ENCODE measurements around the gene MPRIP.
"Not testable (repeated sequence)": the region's sequence is repeated elsewhere in the genome, so short reads cannot be mapped to it uniquely, and the experiment has no call there.

The MPRIP gene

DNA sequence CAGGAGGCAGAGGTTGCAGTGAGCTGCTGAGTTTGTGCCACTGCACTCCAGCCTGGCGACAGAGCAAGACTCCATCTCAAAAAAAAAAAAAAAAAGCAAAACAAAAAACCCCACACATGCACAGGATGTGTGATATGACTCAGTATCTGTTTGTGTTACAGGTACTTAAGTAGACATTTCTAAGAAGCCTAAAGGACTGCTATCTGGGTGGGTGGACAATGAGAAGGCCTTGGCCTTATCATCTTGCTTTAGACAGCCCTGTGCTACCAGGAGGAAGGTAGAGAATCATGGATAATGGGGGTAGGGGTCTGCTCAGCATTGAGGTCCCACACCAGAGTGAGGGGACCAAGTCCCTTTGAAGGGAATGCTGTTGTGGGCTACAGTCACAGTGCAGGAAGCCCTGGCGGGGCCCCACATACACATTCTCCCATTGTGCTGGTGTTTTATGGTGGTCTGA is 137.1 kb downstream of the MPRIP start:
- Histone ChIP-seq H3K4me1 (ENCODE audit: control insufficient read depth, insufficient read depth, low read length, unreplicated experiment) (no peaks in the 10 kb centered on the region), H3K27ac (ENCODE audit: low read depth, low read length) (no peak overlapping the region), H3K27me3 (ENCODE audit: insufficient read depth, low read length) (no peaks in the 10 kb centered on the region), H3K36me3 (ENCODE audit: insufficient read depth, low read length) (peaks cover 36% of the 10 kb centered on the region; the same call in 1 of the 2 replicates), H3K79me2 (ENCODE audit: control insufficient read depth, insufficient read depth, low read length, unreplicated experiment) (no peaks in the 10 kb centered on the region), H3K4me3 (ENCODE audit: low read depth, low read length) (no peak overlapping the region), H2AFZ (ENCODE audit: low read length, unreplicated experiment) (no peak overlapping the region)

DNA sequence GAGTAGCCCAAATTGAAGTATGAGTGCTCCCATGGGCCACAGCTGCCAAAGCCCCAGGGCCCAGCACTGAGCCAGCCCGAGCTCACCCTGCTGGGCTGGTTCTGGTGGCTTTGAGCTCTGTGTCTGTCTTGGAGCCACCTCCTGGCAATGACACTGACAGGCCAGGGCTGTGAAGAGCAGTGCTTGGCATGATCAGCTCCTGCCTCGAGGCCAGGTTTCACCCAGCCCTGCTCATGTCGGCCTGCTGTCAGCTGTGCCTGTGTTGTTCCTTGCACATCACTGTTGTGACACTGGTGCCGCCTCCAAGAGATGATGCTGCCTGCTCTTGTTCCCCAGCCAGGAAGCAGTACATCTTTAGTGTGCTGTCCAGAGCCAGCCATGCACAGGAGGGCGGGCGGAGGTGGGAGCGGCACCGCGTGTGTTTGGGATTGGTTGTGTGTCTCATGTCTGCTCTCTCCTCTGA is 137.9 kb downstream of the MPRIP start:
- Histone ChIP-seq H2AFZ (ENCODE audit: low read length, unreplicated experiment) (no peak overlapping the region), H3K4me3 (ENCODE audit: low read depth, low read length) (no peak overlapping the region), H3K36me3 (ENCODE audit: insufficient read depth, low read length) (peaks cover 38% of the 10 kb centered on the region; the same call in 1 of the 2 replicates), H3K27ac (ENCODE audit: low read depth, low read length) (no peak overlapping the region), H3K79me2 (ENCODE audit: control insufficient read depth, insufficient read depth, low read length, unreplicated experiment) (no peaks in the 10 kb centered on the region), H3K4me1 (ENCODE audit: control insufficient read depth, insufficient read depth, low read length, unreplicated experiment) (no peaks in the 10 kb centered on the region), H3K27me3 (ENCODE audit: insufficient read depth, low read length) (no peaks in the 10 kb centered on the region)

DNA sequence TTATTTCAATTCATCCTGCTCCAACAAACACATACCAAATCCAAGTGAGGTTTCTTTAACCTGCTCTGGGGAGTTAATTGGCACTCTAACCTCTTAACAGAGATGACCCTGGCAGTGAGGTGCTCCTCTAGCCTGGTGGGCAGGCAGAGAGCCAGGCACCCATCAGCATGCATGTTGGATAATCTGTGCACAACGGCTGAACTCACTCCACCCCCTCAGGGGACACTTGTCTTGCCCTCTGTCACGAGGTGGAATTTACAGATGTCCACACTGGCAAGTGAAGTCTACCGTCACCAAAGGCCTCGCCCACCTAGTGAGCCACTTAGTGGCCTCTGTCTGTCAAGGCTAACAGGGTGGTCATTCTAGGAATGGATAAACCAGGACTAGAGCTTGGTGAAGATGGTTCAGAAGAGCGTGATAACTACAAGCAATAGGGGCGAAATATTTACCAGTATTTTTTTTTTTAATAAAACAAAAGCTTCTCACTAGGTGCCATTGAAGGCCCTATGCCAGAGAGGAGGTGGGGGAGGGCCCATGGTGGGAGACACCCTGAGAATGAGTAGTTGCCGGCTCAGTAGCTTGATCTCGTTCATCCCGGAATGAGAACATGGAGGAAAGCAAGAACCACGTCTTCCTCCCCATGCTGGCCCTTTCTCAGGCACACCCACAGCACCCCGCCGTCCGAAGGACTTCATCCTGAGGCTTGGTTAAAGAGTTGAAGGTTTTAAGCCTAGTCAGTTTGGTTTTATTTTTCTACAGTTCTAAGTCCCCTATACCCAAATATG is 138.7 kb downstream of the MPRIP start:
- no peak overlapping the region for H3K4me3 ChIP-seq (ENCODE audit: low read depth, low read length)
- no peak overlapping the region for H2AFZ ChIP-seq (ENCODE audit: low read length, unreplicated experiment)
- no peaks in the 10 kb centered on the region for H3K27me3 ChIP-seq (ENCODE audit: insufficient read depth, low read length)
- no peak overlapping the region for H3K27ac ChIP-seq (ENCODE audit: low read depth, low read length)
- H3K36me3 ChIP-seq (ENCODE audit: insufficient read depth, low read length): peaks cover 34% of the 10 kb centered on the region; the same call in 1 of the 2 replicates
- no peaks in the 10 kb centered on the region for H3K79me2 ChIP-seq (ENCODE audit: control insufficient read depth, insufficient read depth, low read length, unreplicated experiment)
- H3K4me1 ChIP-seq (ENCODE audit: control insufficient read depth, insufficient read depth, low read length, unreplicated experiment): no peaks in the 10 kb centered on the region

DNA sequence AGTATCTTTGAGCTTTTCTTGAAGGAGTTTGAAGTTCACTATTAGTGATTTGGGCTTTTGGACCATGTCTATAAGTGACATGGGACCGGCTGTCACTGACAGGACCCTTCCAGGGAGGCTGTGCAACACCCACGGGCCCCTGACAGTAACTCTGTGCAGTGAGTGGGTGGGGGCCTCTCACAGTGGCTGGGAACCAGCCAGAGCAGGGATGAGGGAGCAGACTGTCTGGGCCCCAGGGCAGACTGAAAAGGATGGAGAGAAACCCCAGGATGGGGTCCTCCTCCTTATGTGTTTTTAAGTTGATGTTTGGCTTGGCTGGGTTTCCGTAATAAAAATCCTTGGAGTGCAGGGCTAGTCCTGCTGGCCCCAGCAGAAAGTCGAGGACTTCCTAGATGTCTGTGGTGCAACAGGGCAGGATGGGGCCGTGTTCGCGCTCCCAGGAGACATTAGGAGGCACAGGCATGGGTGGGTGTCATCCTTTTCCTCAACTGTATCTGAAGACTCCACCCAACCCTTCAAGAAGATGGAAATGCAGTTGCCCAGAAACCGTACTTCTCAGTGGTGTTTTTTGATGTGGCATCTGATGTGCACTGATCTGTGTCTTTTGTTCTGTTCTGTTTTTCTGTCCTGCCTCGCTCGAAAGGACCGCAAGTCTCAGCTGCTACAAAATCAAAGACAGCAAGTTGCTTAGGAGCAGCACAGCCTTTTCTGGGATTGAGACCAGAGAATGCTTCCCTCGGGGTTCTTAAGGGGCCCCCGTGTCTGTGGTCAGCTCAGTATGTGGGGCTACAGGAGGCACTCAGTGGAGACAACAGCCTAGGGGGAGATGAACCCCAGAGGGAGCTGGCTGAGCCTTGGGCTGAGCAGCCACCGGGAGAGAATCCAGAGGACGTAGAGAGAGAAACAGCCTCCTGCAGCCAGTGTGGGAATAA is 139.7 kb downstream of the MPRIP start:
- H3K4me1 ChIP-seq (ENCODE audit: control insufficient read depth, insufficient read depth, low read length, unreplicated experiment): no peaks in the 10 kb centered on the region
- peaks cover 29% of the 10 kb centered on the region; the same call in 1 of the 2 replicates for H3K36me3 ChIP-seq (ENCODE audit: insufficient read depth, low read length)
- no peak overlapping the region for H2AFZ ChIP-seq (ENCODE audit: low read length, unreplicated experiment)
- no peak overlapping the region for H3K4me3 ChIP-seq (ENCODE audit: low read depth, low read length)
- no peaks in the 10 kb centered on the region for H3K27me3 ChIP-seq (ENCODE audit: insufficient read depth, low read length)
- no peaks in the 10 kb centered on the region for H3K79me2 ChIP-seq (ENCODE audit: control insufficient read depth, insufficient read depth, low read length, unreplicated experiment)
- no peak overlapping the region for H3K27ac ChIP-seq (ENCODE audit: low read depth, low read length)

DNA sequence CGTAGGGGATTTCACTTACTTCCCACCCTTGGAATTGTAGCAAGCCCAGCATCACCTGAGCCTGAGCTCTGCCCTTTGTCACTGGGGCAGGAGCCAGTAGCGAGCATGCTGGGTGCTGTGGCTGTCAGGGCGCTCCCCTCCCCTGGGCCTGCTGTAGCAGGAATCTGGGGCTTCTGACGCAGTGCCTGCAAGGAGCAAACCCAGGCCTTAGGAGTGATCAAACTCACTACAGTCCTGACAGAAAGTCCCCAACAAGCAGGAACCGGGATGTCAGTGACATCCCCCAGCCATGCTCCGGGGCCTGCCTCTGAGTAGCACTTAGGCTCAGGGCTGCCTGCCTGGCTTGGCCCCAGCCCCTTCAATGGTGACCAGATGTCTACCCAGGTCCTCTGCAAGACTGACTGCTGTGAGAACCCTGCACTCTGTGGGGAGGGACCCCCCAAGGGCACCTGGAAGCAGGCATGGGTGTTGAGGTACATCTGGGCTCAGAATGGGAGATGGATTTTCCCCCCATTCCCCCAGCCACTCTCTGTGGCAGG is 140.4 kb downstream of the MPRIP start:
- Histone ChIP-seq H3K27me3 (ENCODE audit: insufficient read depth, low read length) (no peaks in the 10 kb centered on the region), H3K4me1 (ENCODE audit: control insufficient read depth, insufficient read depth, low read length, unreplicated experiment) (no peaks in the 10 kb centered on the region), H3K79me2 (ENCODE audit: control insufficient read depth, insufficient read depth, low read length, unreplicated experiment) (no peaks in the 10 kb centered on the region), H3K4me3 (ENCODE audit: low read depth, low read length) (no peak overlapping the region), H3K36me3 (ENCODE audit: insufficient read depth, low read length) (peaks cover 26% of the 10 kb centered on the region; the same call in 1 of the 2 replicates), H2AFZ (ENCODE audit: low read length, unreplicated experiment) (no peak overlapping the region), H3K27ac (ENCODE audit: low read depth, low read length) (no peak overlapping the region)

DNA sequence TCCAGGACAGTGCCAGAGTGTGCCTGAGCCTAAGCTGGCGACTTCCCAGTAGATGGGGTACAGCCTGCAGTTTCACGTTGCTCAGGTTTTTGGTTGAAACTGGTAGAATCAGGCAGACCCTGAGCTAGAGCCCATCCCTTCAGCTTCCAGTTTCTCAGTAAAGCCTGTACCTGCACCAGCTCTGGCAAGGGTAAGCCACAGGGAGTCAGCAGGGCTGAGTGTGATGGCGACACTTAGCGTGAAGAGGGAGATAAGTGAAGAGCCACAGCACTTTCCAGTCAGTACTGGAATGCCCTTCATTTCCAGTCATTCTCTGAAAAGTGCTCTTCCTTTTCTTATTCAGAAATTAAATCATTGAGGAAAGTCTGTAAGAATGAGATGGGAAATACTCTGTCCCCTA is 141.5 kb downstream of the MPRIP start:
- no peak overlapping the region for H3K27ac ChIP-seq (ENCODE audit: low read depth, low read length)
- H3K36me3 ChIP-seq (ENCODE audit: insufficient read depth, low read length): peaks cover 22% of the 10 kb centered on the region; the same call in 1 of the 2 replicates
- H3K4me1 ChIP-seq (ENCODE audit: control insufficient read depth, insufficient read depth, low read length, unreplicated experiment): no peaks in the 10 kb centered on the region
- no peaks in the 10 kb centered on the region for H3K27me3 ChIP-seq (ENCODE audit: insufficient read depth, low read length)
- H3K79me2 ChIP-seq (ENCODE audit: control insufficient read depth, insufficient read depth, low read length, unreplicated experiment): no peaks in the 10 kb centered on the region
- H3K4me3 ChIP-seq (ENCODE audit: low read depth, low read length): no peak overlapping the region
- no peak overlapping the region for H2AFZ ChIP-seq (ENCODE audit: low read length, unreplicated experiment)

DNA sequence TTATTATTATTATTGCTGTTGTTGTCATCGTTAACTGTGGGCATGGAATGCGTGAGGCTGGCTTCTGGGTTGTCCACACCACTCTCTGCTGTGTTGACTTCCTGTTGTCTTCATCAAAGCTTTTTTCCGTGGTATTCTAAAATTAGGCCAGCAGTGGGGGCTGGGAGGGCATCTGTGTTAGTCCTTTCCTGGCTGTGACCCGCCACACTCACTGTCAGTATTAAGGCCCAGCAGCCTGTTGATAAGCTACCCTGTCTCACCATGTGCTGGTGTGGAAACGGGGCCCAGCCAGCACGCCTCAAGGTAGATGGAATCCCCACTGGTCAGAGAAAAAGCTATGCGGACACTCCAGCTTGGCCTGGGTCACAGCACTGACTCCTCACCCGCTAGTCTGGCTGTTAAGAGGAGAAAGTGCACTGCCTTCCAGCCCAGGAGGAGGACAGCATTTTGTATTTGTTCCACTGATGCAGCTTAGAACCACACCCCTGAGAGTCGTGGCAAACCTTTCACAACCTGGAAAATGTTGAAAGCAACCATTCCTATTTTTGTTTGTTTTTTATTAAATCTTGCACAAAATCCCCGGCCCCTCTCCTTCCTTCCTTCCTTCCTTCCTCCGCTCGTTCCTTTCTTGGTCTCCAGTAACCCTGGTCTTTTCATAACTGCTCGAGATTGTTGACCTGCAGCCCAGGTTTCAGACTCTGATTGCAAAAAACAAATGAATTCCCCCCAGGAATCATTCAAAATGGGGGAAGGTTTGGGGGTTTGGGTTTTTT is 142.9 kb downstream of the MPRIP start:
- not testable (repeated sequence) for H2AFZ ChIP-seq (ENCODE audit: low read length, unreplicated experiment)

DNA sequence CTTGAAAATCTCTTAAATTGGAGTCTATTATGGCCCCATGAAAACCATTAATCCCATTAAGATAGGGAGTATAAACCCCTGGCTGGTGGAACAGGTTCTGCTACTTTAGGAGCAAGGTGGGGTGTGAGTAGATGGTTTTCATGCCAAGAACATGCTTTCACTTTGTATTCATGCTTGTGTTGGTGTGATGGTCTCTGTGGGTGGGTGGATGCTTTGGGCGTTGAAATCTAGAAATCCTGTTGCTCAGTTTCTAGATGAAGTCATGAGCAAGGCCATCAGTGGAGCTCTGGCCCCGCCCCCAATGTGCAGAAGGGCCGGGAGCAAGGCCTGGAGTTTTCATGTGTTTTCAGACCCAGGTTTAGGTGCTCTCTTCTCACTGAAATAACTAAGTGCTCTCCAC is 143.8 kb downstream of the MPRIP start:
- H3K79me2 ChIP-seq (ENCODE audit: control insufficient read depth, insufficient read depth, low read length, unreplicated experiment): no peaks in the 10 kb centered on the region
- H2AFZ ChIP-seq (ENCODE audit: low read length, unreplicated experiment): no peak overlapping the region
- no peaks in the 10 kb centered on the region for H3K27me3 ChIP-seq (ENCODE audit: insufficient read depth, low read length)
- peaks cover 22% of the 10 kb centered on the region; the same call in 1 of the 2 replicates for H3K36me3 ChIP-seq (ENCODE audit: insufficient read depth, low read length)
- H3K27ac ChIP-seq (ENCODE audit: low read depth, low read length): no peak overlapping the region
- peaks cover 15% of the 10 kb centered on the region for H3K4me1 ChIP-seq (ENCODE audit: control insufficient read depth, insufficient read depth, low read length, unreplicated experiment)
- H3K4me3 ChIP-seq (ENCODE audit: low read depth, low read length): no peak overlapping the region

More for the DNA sequence above, 142.9 kb downstream of the MPRIP start:
- H3K27ac ChIP-seq (ENCODE audit: low read depth, low read length); H3K4me3 ChIP-seq (ENCODE audit: low read depth, low read length); H3K4me1 ChIP-seq (ENCODE audit: control insufficient read depth, insufficient read depth, low read length, unreplicated experiment); H3K27me3 ChIP-seq (ENCODE audit: insufficient read depth, low read length); H3K79me2 ChIP-seq (ENCODE audit: control insufficient read depth, insufficient read depth, low read length, unreplicated experiment): not testable (repeated sequence)
- H3K36me3 ChIP-seq (ENCODE audit: insufficient read depth, low read length): peaks cover 22% of the 10 kb centered on the region; the same call in 1 of the 2 replicates

DNA sequence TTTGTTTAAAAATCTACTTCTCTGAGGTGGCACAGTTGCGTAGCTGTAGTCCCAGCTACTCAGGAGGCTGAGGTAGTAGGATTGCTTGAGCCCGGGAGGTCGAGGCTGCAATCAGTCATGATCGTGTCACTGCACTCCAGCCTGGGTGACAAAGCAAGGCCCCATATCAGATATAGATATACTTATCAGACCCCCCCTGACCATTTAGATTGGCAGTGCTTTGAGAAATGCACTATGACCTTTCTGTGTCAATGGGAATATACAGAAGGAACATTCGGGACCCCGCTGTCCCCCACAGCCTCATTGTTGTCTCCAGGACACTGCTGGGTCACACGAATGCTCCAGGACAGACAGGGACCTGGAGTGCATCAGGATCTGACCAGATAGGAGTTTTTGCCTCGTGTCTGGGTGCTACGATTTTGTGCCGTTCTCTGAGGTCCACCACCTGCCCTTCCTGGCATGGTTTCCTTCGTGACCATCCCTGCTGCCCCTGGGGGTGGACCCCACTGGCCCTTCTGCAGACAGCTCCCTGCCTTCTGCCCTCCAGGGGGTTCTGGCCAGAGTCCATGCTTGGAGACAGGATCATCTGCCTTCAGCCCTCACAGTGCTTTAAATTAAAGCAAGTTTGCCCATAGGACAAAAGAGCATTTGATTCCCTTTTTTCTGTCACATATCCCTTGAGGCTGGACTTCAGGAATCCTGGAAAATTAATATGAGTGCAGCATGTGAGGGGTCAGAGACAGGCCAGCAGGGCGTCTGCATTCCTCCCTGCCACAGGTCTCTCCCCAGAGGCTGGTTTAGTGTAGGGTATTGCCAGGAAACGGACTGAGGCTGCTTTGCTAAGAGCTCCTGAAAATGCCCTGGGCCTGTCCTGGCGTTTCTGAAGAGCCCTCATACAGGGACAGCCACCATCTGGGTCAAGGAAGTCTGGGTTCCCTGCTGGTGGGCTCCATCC is 144.6 kb downstream of the MPRIP start:
- Histone ChIP-seq H3K27ac (ENCODE audit: low read depth, low read length) (no peak overlapping the region), H3K27me3 (ENCODE audit: insufficient read depth, low read length) (no peaks in the 10 kb centered on the region), H3K4me1 (ENCODE audit: control insufficient read depth, insufficient read depth, low read length, unreplicated experiment) (peaks cover 23% of the 10 kb centered on the region), H2AFZ (ENCODE audit: low read length, unreplicated experiment) (no peak overlapping the region), H3K36me3 (ENCODE audit: insufficient read depth, low read length) (peaks cover 16% of the 10 kb centered on the region; the same call in 1 of the 2 replicates), H3K4me3 (ENCODE audit: low read depth, low read length) (no peak overlapping the region), H3K79me2 (ENCODE audit: control insufficient read depth, insufficient read depth, low read length, unreplicated experiment) (no peaks in the 10 kb centered on the region)
